DMS79 (cell line): ENCODE measurements around the gene TANGO2.

Experiments
- DNase-seq: peaks from one replicate; lab custom pipeline; 2025; lab: John Stamatoyannopoulos, UW

The TANGO2 gene

DNA sequence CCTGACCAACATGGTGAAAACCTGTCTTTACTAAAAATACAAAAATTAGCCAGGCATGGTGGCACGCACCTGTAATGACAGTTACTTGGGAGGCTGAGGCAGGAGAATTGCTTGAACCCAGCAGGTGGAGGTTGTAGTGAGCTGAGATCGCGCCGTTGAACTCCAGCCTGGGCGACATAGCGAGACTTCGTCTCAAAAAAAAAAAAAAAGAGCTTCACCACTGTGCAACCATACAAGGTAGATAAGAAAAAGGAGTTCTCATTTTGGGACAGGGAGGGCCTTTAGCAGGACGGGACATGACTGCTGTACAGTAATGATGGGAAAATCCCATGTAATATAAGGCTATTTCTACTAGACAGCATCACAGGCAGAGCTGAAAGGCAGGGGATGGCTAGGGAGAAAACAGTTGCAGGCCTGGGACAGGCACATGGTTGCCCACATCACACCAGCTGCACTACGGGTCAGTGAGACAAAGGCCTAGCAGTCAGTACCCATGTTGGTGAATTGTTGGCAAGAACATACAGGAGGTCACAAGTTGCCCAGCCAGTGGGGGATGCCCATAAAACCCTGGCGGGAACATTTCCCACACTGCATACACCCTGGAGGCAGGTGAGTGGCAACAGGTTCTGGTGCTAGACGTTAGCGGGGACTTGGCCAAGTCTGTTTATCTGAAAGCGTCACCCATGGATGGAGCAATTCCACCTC lies 5.4 kb downstream of the TANGO2 start:
- no peak for DNase-seq

DNA sequence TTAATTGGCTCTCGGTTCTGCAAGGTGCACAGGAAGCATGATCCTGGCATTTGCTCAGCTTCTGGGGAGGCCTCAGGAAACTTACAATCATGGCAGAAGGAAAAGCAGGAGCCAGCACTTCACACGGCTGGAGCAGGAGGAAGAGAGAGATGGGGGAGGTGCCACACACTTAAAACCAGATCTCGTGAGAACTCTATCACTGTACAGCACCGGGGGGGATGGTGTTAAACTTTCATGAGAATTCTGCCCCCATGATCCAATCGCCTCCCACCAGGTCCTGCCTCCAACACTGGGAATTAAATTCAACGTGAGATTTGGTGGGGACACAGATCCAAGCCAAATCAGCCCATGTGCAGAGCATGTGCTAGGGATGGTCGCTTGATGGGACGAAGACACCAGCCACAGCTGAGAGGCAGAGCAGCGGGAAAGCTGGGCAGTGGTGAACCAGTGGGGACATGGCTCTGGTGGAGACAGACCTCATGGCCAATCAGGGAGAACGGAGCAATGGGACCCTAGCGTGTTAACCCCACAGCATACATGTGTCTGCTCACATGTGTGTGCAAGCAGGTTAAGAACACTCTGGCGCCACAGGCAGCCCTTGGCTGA lies 6.2 kb downstream of the TANGO2 start:
- DNase-seq = no peak

DNA sequence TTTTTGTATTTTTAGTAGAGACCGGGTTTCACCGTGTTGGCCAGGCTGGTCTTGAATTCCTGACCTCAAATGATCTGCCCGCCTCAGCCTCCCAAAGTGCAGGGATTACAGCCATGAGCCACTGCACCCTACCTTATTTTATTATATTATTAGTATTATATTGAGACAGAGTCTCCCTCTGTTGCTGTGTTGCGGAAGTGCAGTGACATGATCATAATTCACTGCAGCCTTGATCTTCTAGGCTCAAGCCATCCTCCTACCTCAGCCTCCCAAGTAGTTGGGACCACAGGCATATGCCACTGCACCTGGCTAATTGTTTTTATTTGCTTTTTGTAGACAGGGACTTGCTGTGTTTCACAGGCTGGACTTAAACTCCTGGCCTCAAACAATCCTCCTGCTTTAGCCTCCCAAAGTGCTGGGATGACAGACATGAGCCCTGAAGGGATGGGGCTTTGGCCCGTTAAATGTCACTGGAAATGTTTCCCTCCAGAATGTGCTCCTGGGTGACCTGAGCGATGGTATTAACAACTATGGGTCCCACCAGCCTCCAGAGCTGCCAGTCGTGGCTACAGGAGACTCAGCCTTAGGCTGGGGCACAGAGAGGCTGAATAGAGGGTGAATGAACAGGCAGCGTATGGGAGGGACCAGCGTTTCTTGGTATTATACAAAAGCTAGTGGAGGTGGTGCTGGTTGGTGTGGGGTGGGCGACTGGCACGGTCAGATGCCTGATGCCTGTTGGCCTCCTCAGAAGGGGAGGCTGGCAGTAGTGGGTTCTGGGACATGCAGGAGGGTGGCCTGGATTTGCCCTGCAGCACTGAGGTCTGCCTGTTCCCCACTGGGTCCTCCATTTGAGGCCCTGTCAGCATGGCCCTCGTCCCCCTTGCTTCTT lies 7.3 kb downstream of the TANGO2 start:
- no peak for DNase-seq

DNA sequence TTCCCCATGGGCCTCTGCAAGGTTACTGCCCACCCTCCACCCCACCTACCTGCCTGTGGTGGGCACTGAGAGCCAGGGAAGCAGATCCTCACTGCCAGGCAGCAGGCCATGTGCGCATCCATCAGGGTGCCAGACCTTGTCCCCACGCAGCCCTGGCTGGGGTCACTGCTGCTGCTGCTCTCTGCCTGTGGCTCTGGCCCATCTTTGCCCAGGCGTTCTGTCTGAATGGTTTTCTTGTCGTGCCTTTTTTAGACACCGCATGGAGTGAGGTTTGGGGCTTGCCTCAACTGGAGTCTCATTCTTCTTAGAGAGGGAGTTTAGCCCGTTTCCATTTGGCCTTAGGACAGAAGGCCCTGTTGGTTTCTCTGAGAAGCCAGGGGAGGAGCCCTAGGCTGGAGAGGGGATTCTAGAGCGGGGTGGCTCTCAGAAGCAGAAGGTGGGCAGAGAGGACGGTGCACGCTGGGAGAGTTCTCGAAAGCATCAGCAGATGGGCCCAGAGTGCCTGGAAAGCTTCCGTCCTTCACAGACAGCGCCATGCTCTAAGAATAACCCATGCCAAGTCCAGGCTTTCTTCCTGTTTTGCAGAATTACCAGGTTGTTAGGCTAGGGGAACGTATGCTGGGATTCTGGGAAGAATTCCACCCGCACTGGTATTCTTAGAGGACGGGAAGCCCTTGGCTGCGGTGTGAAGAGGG lies 8.1 kb downstream of the TANGO2 start:
- no peak for DNase-seq

DNA sequence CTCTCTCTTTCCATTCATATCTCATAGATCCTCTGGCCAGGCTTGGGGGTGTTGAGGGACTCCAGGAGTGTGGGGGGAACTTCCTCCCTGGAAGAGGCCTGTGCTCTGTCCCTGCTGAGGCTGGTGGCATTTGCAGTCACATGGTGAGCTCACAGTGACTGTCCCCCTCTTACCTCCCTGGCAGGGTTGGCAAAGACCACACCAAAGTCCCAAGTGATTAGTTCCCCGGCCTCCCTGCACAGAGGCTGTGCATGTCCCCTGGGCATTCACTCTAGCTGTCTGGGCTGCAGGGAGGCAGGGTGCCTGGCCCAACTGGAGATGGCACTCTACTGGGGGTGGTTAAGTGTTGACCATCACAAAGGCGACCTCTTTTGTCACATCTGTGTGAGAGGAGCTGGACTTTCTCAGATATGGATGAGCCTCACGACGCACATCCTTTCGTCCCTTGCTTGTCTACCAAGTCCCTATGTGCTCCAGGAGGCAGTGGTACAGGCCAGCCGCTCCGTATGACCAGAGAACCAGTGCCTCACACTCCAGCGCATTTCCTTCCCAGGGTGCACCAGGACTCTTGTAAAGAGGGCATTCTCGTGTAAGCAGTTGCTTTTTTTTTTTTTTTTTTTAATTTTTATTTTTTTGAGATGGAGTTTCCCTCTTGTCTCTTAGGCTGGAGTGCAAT lies 8.8 kb downstream of the TANGO2 start:
- no peak for DNase-seq

DNA sequence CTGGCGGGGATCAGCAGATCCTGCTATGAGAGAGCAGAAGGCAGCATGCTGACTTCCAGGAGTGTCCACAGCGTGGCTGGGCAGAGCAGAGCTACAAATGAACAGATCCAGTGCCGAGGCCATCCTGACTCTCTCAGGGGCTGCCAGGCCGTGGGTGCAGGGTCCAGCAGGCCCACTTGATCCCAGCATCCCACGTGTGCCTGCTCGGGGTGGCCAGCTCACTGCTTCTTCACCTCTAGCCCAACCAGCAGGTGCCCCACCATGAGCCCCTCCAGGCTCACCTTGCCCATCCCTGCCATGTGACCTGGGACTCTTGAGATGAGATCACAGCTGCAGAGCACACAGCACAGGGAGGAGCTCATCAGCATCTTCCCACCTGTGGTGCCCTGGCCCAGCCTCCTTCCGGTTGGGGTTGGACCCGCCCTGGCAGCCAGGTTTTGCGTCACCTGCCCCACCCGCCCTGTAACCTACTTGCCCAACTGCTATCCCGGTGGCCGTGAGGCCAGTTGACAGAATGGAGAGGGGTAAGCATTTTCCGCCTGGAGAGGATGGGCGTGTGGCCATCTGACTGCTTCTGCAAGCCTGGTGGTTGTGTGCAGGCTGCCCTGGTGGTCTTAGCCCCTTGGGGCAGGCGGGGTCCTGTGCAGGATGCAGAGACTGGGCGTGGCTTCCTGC lies 11.0 kb downstream of the TANGO2 start:
- no peak for DNase-seq

DNA sequence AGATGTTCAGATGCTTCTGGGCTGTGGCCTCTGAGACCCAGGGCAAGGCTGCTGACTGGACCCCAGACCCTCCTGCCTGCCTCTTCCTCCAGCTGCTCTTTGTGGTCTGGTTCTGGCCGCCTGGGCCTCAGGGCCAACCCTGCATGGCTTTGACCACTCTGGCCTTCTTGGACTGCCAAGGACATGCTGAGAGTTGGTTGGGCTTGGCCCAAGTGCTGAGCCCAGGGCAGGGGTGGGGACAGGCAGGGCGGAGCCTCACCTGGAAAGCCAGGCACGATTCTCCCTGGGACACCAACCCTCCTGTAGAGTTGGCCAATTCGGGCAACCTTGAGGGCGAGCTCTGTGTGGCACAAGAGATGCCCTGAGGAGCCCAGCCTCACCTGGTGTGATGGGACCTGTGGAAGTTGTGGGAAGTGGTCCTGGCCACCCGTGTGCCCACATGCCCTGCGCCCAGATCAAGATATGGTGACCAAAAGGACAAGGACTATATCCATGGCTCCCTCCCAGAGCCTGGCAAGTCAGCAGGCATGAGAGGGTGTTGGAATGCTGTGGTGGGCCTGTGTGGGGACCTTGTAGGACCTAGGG lies 11.6 kb downstream of the TANGO2 start:
- no peak for DNase-seq

DNA sequence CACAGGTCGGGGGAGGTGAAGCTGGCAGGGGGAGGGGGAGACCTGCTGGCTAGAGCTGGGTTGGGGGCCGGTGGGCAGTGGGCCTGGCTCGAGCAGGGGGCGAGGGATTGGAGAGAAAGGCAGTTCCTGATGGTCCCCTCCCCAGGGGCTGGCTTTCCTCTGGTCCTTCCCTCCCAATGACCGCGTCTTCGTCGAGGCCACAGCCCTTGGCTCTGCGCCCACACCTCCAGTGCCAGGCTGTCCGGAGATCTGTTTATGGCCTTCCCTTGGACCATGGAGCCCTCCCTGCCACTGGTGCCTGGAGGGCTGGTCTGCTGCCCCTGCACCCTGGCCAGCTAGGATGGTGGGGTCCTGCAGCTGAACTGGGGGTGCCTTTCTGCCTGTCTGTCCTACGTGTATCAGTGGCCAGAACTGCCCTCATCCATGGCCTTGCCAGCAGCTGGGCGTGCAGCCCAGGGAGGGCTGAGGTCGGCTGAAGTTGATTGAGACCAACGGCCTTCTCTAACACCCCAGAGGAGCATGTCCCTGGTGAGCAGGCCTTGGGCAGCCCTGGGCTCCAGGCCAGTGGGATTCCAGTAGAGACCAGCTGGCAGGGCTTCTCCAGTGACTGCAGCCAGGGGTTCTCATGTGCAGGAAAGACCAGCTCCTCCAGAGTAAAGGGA lies 12.3 kb downstream of the TANGO2 start:
- no peak for DNase-seq

DNA sequence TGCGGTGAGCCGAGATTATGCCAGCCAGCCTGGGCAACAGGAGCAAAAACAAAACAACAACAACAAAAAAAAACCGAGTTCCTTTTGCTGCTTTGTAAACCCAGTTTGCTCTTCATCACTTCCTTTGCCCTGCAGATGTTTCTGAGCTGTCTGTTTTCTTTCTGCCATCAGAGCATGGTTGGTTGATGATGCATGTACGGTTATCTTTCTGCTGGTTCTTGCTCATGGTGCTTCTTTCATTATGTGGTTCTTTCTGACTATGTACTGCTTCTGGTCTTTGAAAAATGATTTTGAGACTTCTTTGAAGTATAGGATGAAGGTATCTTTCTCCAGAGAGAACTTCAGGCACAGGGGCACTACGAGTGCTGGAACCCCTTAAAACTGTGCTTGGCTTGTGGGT lies 13.2 kb downstream of the TANGO2 start:
- DNase-seq = no peak

DNA sequence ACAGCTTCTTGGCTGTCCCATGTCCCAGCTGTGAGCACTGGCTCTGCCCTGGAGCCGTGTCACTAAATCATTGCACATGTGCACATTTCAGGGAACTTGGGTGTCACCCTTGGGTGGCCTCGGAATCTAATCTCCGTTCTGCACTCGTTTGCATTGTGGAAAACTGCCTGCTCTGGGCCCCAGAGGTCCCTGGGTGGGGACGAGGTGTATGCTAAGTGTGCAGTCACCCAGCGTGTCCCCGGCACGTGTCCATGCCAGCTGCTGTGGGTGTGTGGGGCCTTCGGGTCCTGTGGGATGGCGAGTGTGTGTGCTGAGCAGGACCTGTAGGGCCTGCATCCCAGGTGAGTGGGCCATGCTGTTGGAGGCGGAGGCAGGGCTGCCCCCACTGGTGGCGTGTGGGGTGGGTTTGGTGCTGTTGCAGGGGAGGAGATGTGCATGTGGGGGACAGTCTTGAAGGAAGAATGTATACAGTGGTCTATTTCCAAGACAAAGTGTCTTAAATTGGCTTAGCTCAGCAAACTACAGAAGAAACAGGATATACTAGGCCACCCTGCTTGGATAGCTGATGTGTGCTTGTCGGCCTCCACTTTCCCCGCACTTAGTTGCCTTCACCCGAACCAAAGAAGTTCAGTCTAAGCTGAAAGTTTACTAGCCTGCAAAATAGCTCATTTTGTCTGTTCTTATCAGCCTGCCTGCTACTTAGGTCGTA lies 14.6 kb downstream of the TANGO2 start:
- DNase-seq = no peak

DNA sequence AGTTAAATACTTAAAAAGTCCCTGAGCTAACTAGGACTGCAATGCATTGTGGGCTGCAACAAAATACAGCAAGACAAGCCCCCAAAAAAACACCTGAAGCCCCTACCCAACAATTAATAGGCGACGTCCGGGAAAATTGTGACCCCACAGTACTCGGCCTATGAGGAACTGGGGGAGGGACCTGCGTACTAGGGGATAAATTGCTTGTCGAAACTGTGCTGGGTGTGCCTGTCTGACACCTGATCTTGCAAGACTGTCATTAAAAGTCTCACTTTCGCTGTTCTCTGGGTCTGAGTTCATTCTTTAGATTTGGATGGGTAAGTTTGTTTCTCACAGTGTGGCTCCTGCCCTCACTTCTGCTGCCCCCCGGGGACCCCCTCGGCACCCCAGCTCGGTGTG lies 15.2 kb downstream of the TANGO2 start:
- no peak for DNase-seq

DNA sequence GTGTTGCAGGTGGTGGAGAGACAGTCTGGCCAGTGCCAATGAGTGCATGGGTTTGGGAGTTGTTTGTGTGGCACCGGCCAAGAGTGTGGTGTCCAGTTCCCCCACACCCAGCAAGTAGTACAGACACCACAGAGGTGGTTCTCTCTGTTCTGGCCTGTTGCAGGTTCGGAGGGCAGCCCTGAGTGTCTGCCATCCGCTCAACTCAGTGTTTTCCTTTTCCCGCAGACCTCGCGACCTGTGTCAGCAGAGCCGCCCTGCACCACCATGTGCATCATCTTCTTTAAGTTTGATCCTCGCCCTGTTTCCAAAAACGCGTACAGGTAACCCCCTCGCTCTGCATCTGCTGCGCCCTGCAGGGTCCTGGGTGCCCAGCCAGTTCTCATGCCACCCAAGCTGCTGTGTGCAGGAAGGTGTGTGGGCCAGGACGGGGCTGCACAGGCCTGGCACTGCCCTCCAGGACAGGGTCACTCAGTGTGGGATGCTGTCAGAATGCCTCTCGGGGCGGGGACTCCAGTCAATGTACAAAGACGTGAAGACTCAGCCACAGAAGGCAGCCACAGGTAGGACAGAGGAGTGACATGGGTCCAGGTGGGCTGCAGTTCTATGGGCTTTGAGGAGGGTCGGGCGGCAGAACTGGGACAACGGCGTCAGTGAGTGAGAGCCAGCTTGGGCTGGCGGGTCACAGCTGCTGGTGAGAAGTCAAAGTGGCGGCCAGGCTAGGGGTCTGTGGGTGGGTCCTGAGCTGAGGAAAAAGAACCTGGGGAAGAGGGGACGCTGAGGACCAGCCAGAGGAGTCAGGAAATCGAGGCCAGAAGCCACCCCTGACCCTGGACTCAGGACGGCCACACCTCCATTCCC lies 15.9 kb downstream of the TANGO2 start:
- no peak for DNase-seq

DNA sequence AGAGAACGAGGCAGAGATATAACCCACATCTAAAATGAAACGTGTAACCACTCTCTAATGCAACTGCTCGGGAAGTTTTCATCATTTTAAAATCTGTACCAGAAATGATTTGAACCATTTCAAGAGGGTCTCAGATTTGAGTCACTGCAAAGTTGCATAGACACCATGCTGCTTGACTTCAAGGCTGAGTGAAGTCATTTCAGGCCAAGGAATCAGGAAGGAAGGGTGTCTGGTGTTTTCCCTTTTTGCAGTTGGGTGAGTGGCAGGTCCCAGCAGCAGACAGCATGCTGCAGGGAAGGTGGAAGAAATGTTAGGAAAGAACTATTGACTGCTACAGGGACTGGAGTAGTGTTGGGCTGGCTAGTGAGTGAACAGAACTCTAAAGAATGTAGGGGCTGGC lies 16.5 kb downstream of the TANGO2 start:
- DNase-seq = no peak

DNA sequence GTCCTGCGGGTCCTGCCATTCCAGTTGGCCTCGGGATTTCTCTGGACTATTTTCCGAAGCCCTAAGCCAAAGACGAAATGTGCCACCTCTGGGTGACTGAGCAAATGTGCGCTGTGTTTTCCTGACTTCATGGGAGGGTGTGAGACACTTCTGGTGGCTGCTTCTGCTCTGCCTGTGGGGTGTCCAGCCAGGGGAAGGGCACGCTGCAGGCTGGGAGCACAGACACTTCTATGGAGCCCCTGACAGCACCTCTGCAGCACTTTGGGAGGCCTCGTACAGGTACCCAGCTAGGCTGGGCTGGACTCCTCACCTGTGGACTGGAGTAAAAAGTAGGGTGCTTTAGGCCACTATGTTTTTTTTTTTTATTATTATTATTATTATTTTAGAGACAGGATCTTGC lies 17.7 kb downstream of the TANGO2 start:
- no peak for DNase-seq

DNA sequence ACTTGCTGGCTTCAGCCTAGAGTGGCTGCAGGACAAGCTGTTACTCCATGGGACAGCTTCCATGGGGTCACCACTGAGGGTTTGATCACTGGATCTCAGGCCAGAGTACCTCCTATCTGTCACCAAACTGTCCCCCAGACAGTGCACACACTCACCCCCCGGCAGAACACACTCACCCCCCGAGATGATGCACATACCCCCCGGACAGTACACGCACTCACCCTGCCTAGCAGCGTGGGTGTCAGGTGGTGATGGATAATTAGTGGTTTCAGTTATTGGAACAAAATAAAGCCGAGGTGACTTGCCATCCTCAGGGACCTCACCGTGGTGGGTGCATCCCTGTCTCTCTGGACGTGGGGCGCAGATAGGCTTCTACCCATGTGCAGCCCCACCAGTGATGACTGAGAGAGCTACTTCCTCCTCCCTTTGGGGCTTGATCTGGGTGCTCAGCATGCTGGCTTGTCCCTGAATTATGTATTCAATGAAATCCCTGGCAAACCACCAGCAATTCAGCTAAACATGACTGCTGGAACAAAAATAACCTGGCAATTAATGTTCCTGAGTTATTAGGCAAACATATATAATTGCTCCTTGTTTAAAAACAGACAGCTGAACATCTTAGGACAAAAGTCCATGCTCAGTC lies 18.9 kb downstream of the TANGO2 start:
- DNase-seq = no peak

DNA sequence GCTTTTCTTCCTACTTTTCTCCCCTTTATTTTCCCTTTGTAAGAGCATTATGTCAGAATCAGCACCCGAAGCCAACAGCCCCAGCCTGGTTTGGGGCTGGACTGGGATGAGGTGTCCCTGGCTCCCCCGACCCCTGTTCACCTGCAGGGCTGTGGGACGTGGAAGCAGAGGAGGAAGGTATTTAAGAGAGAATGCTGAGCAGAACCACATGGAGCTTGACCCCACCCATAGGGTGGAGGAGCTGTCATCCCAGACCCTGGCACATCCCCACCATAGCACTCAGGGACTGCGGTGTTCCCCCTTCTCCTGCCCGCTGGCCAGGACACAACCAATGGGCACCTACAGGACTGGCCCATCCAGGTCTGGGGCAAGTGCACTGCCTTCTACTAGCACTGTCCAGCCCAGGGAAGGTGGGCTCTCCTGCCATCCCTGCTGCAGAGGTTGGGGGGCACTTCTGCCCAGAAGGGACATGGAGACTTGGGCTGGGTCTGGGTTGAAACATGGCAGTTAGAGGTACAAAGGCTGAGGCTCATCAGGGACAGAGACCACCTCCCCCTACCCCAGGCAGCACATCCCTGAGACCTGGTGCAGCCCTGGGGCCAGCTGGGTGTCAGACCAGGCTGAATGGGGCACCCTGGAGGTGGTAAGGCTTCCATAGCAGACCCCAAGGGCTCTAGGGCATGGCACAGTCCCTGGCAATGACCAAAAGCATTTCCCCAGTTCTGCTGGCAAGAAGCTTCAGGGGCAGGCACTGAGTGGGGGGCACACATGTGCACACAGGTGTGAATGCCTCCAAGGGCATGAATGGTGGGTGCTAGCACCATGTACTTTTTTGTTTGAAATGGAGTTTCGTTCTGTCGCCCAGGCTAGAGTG lies 19.7 kb downstream of the TANGO2 start:
- no peak for DNase-seq
